Tibial nerve (tissue), 4 donors: ENCODE data around the gene ECT2. TPM values are rescaled to one million over a fixed set of nuclear protein-coding genes. Genes with fewer than 3 reads are reported as not detected.

Experiments
- DNase-seq, 2 donors: peaks; one replicate each; pipeline ENCODE4 v3.0.0-alpha.2; 2019; ENCODE audit warnings: low spot score in 2 of 2
- H3K27ac ChIP-seq, 4 donors: fragments of 200-600 bp; sonication (generic) in 3 of 4; one replicate each; pipeline ENCODE4 v1.5.1; 2017 to 2019; ENCODE audit warnings: mild to moderate bottlenecking in 1 of 4
- H3K27me3 ChIP-seq, 2 donors: fragments of 200-600 bp; sonication (generic) in 1 of 2; one replicate each; pipeline versions ENCODE4 v1.5.1 to v1.6.0; 2017 to 2019
- H3K36me3 ChIP-seq, 3 donors: fragments of 200-600 bp; sonication (generic); one replicate each; pipeline ENCODE4 v1.5.1; 2018 to 2019
- H3K4me1 ChIP-seq, 4 donors: fragments of 200-600 bp; sonication (generic) in 3 of 4; one replicate each; pipeline ENCODE4 v1.5.1; 2017 to 2019
- H3K4me3 ChIP-seq, 4 donors: fragments of 200-600 bp; sonication (generic) in 3 of 4; one replicate each; pipeline ENCODE4 v1.5.1; 2017 to 2019; ENCODE audit warnings: mild to moderate bottlenecking in 1 of 4, moderate library complexity in 1 of 4
- H3K9me3 ChIP-seq, 4 donors: fragments of 200-600 bp; sonication (generic) in 3 of 4; one replicate each; pipeline ENCODE4 v1.5.1; 2017 to 2019
- CTCF ChIP-seq, 5 experiments: fragments of 200-600 bp in 3 of 5; fragments of 450-650 bp in 2 of 5; sonication (generic) in 3 of 5; IDR thresholded peaks; one replicate each; pipeline ENCODE4 v1.5.1; 2016 to 2019; ENCODE audit warnings: antibody characterized with exemption in 5 of 5, mild to moderate bottlenecking in 3 of 5, moderate library complexity in 2 of 5
- EP300 ChIP-seq, 2 donors: sonication (generic); formaldehyde crosslinking; IDR thresholded peaks; one replicate each; pipeline ENCODE4 v1.6.1; 2017; ENCODE audit warnings: antibody characterized with exemption in 2 of 2, mild to moderate bottlenecking in 1 of 2
- POLR2A ChIP-seq, 2 donors: fragments of 450-650 bp; IDR thresholded peaks; one replicate each; pipeline ENCODE4 v1.6.1; 2017; ENCODE audit warnings: antibody characterized with exemption in 2 of 2, mild to moderate bottlenecking in 2 of 2, moderate library complexity in 2 of 2
- WGBS, 2 donors: methylation state at CpG; one replicate each; pipeline ENCODE4 v1.1.5; 2018; 5-methylcytosine and 5-hydroxymethylcytosine counted together
- total RNA-seq, 4 donors: library from RNA; depleted of rRNA; stranded (reverse); fragments of >200 nt; gene quantifications; one replicate each; pipeline ENCODE4 v1.1.0, GENCODE V29; 2016

ECT2 gene
- total RNA-seq, 4 donors from 2014 or later: 3.1 to 9.0 (median 7.0) TPM

DNA sequence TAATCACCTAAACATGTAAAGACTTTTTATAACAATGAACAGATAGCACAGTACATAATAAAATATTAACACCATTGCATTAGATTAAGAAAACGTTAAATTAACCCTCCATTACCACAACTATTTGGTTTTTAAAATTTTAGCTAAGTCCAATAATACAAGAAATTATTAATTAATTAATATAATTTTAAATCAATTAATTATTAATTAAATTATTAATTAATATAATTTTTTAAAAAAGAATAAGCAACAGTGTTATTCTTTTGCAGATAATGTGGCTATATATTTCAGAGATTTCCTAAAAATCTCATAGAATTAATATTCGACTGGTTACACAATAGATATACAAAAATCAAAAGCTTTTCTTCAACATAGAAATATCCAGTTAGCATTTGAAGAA lies 82.5 kb downstream of the ECT2 start:
- Histone ChIP-seq H3K4me1 (no peaks in the 10 kb centered on the region), H3K27ac (no peak overlapping the region), H3K9me3 (no peaks in the 10 kb centered on the region), H3K4me3 (no peak overlapping the region), H3K36me3 (no peaks in the 10 kb centered on the region), H3K27me3 (no peaks in the 10 kb centered on the region)
- 88 to 95% methylated on average over 2 of the region's 2 CpGs for WGBS, 2 donors
- no peak for DNase-seq
- TF ChIP-seq POLR2A (IDR thresholded peaks at IDR 0.05): no peak
- no peak for TF ChIP-seq EP300 (IDR thresholded peaks at IDR 0.05)
- TF ChIP-seq CTCF (IDR thresholded peaks at IDR 0.05): no peak

DNA sequence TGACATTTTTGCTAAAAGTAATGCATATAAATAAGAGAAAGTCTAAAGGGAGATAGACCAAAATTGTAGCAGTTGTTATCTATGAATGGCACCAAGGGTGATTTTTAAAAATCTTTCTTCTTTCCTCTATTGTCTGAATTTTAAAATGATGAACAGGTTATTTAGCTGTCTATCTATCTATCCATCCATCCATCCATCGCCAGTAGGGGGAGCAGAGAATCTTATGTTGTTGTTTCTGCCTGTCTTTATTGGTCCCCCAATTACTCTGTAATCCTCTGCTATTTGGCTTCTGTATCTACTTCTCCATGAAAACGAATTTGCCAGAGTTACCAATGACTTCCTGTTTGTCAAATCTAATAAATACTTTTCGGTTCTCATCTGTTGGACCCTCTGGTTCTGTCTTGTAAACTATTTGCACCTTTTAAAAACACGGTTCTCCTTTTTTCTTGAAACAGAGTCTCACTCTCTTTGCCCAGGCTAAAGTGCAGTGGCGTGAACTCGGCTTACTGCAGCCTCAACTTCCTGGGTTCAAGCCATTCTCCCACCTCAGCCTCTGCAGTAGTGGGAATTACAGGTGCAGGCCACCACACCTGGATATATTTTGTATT lies 86.0 kb downstream of the ECT2 start:
- H3K9me3 ChIP-seq: no peaks in the 10 kb centered on the region
- TF ChIP-seq EP300 (IDR thresholded peaks at IDR 0.05): no peak
- peak; percentile 28 to 47 (median 38) for TF ChIP-seq CTCF (IDR thresholded peaks at IDR 0.05)
- no peak for TF ChIP-seq POLR2A (IDR thresholded peaks at IDR 0.05)
- 47 to 49% methylated on average over 6 of the region's 6 CpGs for WGBS, 2 donors
- peak; percentile 30 to 82 for DNase-seq
- H3K4me1 ChIP-seq: no peaks in the 10 kb centered on the region
- H3K36me3 ChIP-seq: no peaks in the 10 kb centered on the region
- no peaks in the 10 kb centered on the region for H3K27me3 ChIP-seq
- no peak overlapping the region for H3K27ac ChIP-seq
- H3K4me3 ChIP-seq: no peak overlapping the region

DNA sequence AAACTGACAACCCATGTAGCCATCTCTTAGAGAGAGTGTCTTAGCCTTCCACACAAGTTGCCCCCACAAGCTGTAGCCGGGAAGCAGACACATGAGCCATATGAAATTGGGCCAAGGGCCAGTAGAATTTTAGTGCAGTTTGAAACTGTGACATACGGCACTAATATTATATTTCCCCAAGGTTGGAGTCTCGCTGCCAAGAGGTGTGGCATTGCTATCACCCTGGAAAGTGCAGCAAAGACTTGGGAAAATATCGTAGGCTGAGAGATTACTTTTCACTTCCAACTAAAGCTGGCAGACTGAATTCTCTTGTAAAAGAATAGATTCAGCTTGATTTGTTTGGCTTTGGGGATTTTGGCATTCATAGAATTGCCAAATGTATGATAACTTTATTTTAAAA lies 89.2 kb downstream of the ECT2 start:
- TF ChIP-seq POLR2A (IDR thresholded peaks at IDR 0.05): no peak
- no peak for TF ChIP-seq CTCF (IDR thresholded peaks at IDR 0.05)
- TF ChIP-seq EP300 (IDR thresholded peaks at IDR 0.05): no peak
- no peaks in the 10 kb centered on the region for H3K36me3 ChIP-seq
- WGBS, 2 donors: 37 to 42% methylated on average over 4 of the region's 4 CpGs

GRCh38 chr3:172840463-172840862 lies 89.9 kb downstream of the ECT2 start:
- H3K36me3 ChIP-seq: no peaks in the 10 kb centered on the region
- H3K9me3 ChIP-seq: no peaks in the 10 kb centered on the region
- DNase-seq: no peak
- H3K27me3 ChIP-seq: no peaks in the 10 kb centered on the region
- H3K4me1 ChIP-seq: no peaks in the 10 kb centered on the region
- no peak overlapping the region for H3K27ac ChIP-seq
- TF ChIP-seq POLR2A (IDR thresholded peaks at IDR 0.05) (no peak), EP300 (IDR thresholded peaks at IDR 0.05) (no peak), CTCF (IDR thresholded peaks at IDR 0.05) (no peak)
- 70 to 72% methylated on average over 4 of the region's 4 CpGs for WGBS, 2 donors
- H3K4me3 ChIP-seq: no peak overlapping the region

More for the DNA sequence above, 89.2 kb downstream of the ECT2 start:
- DNase-seq: no peak
- Histone ChIP-seq H3K4me1 (no peaks in the 10 kb centered on the region), H3K9me3 (no peaks in the 10 kb centered on the region), H3K27ac (no peak overlapping the region), H3K27me3 (no peaks in the 10 kb centered on the region), H3K4me3 (no peak overlapping the region)

GRCh38 chr3:172840913-172841312 lies 90.4 kb downstream of the ECT2 start:
- no peaks in the 10 kb centered on the region for H3K4me1 ChIP-seq
- H3K27ac ChIP-seq: no peak overlapping the region
- no peak for TF ChIP-seq CTCF (IDR thresholded peaks at IDR 0.05)
- no peak for TF ChIP-seq POLR2A (IDR thresholded peaks at IDR 0.05)
- no peak for TF ChIP-seq EP300 (IDR thresholded peaks at IDR 0.05)
- no peaks in the 10 kb centered on the region for H3K9me3 ChIP-seq
- no peak overlapping the region for H3K4me3 ChIP-seq
- no peaks in the 10 kb centered on the region for H3K27me3 ChIP-seq
- H3K36me3 ChIP-seq: no peaks in the 10 kb centered on the region
- 47 to 51% methylated on average over 4 of the region's 4 CpGs for WGBS, 2 donors
- no peak for DNase-seq
